Right ventricle myocardium superior (tissue), 1 donor: Measurements from ENCODE around the gene SPATA3. TPM values are rescaled to one million over a fixed set of nuclear protein-coding genes. Genes with fewer than 3 reads are reported as not detected.

ENCODE experiments used
- ATAC-seq: fragments of 200-7000 bp; cut with Tn5 transposase; one replicate; pipeline ENCODE4 v1.9.1; 2020; ENCODE audit warnings: mild to moderate bottlenecking; ENCODE audit not compliant: poor library complexity
- DNase-seq: peaks from one replicate; pipeline ENCODE4 v3.0.0-alpha.2; 2020
- intact Hi-C: fragments of 100-400 bp; cut with DNase I; formaldehyde crosslinking; loops from one replicate; pipeline ENCODE4 v1.11.2; 2022
- long read RNA-seq: library from polyadenylated mRNA; unstranded; transcript quantifications from one replicate; pipeline ENCODE4 v2.0.0, GENCODE V29; 2021
- total RNA-seq: library from RNA; stranded (reverse); fragmentation: NEBNext Ultra II Directional; extraction: Animal tissue kit (Norgen Biotek cat#: 25700); gene quantifications from one replicate; pipeline ENCODE4 v1.2.1, GENCODE V29; 2021
- donor health status: DM: no; HTN: yes; CAD: no; lungs with severe emphysema.

SPATA3 gene
- not detected for total RNA-seq
- long read RNA-seq = 0 reads

GRCh38 chr2:230995821-230996220, at the start of gene SPATA3:
Gene SPATA3, plus strand, starts transcription at chr2:230996121. Its CDS starts 113 bp downstream, at chr2:230996234.
- no peak for ATAC-seq
- intact Hi-C loops = no loop called here
- DNase-seq = no peak

- no peak for ATAC-seq
- intact Hi-C loops = no loop called here
- DNase-seq = peak; percentile 17
Measured at GRCh38 chr2:230946429-230947234, 49.3 kb upstream of the SPATA3 start.

DNA sequence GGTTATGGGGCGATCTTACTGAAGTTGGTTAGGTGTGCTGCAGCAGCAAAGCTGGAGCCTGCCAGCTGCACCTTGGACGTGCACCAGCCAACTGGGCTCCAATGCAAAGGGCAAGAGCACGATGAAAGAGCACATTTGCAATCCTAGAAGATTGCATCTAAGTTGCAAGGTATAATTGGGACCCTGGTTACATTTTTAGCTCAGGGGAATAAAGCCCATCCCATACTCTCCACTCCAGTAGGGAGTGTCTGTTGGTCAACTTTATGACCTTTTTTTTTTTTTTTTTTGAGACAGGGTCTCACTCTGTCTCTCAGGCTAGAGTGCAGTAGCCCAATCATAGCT, 48.7 kb upstream of the SPATA3 start:
- ATAC-seq (no peak), DNase-seq (no peak)
- intact Hi-C loops = no loop called here

DNA sequence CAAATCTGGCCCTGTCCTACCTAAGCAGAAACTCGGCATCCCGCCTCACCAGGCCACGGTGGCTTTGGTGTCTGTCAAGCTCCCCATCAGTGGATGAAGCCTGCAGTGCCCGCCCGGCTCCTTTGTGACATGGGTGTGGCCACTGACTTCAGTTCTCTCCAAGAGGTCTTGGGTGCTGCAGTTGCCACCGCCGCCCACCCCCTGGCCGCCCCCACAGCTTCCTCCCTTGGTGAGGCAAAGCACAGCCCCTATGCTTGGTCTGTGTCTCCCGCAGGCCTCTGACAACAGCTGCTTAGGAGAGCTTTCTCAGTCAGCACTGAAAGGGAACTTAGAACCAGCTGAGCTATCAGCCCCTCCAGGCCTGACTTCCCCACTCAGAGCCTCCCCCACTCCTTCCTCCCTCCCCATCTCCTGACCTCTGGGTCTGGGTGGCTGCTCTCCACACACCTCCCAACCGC, 48.0 kb upstream of the SPATA3 start:
- intact Hi-C loops = no loop called here
- DNase-seq = peak; percentile 40
- ATAC-seq = no peak

DNA sequence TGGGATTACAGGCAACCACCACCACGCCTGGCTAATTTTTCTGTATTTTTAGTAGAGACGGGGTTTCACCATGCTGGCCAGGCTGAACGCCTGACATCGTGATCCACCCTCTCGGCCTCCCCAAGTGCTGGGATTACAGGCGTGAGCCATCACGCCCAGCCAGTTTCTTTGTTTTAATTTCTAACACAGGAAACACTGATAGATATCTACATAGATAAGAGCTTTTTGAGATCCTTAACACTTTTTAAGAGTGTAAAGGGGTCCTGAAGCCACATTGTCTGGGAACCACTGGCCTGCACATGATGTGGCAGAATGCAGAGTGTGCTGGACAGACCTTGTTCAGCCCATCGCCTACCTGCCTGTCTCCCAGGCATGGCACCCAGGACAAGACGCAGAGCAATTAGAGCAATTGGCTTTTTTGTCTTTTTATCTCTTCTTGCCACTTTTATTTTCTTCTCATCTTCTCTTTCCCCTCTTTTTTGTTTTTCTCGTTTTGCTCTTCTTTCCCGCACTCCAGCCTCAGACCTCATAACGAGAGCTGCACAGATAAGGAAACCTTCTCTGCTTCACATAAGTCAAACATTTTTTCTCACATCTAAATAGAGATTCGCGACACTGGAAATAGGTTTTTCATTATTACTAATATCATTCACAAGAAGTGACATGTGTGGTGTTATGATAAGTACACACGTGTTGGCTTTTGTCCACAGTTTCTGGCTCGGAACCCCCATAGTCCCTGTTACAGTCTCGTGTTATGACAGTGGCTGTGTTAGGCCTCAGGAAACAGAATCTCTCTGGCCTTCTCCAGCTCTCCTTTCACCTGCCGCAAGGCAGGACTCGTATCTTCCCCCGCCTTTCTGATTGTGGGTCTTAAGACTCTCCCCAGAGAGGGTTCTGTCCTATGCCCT, 45.7 kb upstream of the SPATA3 start:
- no peak for ATAC-seq
- intact Hi-C loops = no loop called here

GRCh38 chr2:230950874-230951339, 45.0 kb upstream of the SPATA3 start:
- DNase-seq (no peak), ATAC-seq (no peak)
- intact Hi-C loops = no loop called here

More for the DNA sequence above, 45.7 kb upstream of the SPATA3 start:
- DNase-seq = no peak

DNA sequence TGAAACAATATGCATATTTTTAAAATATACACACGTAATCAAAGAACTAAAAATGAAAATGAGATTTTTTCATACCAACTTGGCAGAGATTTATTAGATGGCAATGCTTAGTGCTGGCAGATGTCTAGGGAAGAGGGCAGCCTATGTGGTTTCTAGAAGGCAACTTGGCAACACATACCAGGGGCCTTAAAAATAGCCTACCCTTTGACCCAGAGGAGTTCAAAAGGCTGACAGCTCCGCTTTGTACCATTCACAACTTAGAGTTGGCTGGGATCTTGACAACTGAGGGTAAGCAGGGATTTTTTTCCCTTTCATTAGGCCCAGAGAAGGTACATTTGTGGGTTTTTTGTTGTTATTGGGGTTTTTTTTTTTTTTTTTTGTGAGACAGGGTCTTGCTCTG, 44.5 kb upstream of the SPATA3 start:
- DNase-seq (no peak), ATAC-seq (no peak)
- intact Hi-C loops = no loop called here

- intact Hi-C loops = no loop called here
- no peak for ATAC-seq
- DNase-seq = no peak
Measured at GRCh38 chr2:230952226-230952956, 43.5 kb upstream of the SPATA3 start.

DNA sequence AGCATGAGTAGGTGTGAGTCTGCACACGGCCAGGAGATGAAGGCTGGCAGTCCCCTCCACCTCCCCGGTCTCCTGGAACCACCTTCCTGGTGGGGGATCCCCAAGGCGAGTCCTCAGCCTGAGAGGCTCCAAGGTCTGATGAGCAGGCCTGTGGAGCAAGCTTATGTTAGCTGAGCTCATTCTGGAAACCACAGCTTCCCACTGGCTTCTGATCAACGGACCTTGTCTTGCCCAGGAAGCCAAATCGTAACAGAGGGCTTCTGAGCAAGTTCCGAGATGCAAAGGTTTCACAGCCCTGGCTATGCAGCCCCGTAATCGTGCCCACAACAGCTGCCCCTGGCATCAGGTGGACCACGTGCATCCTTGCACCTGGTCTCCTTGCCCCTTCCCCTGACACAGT, 42.1 kb upstream of the SPATA3 start:
- ATAC-seq (no peak), DNase-seq (no peak)
- intact Hi-C loops = no loop called here

DNA sequence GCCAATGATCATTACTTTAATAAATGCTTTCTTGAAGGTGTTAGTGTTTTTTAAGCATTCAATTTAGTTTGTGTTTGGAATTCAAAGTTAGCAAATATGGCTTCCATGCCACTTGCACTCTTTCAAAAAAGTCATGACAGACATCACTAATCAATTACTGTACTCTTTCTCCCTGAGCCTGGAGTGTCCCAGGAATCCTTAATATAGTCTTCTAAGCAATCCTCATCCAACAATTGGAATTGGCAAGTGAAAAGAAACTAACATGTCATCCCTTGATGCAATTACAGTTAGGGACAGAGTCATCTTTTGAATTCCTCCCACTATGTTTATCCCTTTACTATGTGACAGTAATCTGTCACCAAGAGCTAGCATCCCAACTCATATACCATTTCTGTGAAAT, 41.2 kb upstream of the SPATA3 start:
- DNase-seq (no peak), ATAC-seq (no peak)
- intact Hi-C loops = no loop called here

GRCh38 chr2:230955163-230955737, 40.7 kb upstream of the SPATA3 start:
- ATAC-seq (no peak), DNase-seq (no peak)
- intact Hi-C loops = no loop called here

- peak; percentile 65 for DNase-seq
- peak; percentile 88 for ATAC-seq
- intact Hi-C loops = no loop called here
Measured at GRCh38 chr2:230956827-230957755, 38.8 kb upstream of the SPATA3 start.

DNA sequence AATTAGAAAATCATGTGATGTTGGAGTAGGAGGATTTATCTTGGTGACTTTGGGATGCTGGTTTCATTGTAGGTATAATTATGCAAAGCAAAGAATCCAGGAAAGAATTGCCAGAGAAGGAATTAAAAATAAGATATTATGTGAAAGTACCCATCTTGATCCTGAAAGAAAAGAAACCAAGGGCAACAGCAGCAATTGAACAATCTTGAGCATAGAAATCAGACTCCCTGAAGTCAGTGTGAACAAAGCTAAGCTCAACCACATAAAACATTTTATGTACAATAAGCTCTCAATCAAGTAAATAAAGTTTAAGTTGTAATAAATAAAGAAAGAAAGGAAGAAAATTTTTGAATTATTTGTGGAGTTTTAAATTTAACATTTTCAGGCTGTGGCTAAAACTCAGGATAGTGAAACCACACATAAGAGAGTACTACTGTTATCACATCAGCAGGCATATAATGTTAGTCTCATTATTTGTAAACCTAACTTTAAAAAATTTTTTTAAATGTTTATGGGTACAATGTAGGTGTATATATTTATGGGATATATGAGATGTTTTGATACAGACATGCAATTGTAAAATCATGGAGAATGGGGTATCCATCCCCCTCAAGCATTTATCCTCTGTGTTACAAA, 38.0 kb upstream of the SPATA3 start:
- intact Hi-C loops = no loop called here
- ATAC-seq (no peak), DNase-seq (no peak)

DNA sequence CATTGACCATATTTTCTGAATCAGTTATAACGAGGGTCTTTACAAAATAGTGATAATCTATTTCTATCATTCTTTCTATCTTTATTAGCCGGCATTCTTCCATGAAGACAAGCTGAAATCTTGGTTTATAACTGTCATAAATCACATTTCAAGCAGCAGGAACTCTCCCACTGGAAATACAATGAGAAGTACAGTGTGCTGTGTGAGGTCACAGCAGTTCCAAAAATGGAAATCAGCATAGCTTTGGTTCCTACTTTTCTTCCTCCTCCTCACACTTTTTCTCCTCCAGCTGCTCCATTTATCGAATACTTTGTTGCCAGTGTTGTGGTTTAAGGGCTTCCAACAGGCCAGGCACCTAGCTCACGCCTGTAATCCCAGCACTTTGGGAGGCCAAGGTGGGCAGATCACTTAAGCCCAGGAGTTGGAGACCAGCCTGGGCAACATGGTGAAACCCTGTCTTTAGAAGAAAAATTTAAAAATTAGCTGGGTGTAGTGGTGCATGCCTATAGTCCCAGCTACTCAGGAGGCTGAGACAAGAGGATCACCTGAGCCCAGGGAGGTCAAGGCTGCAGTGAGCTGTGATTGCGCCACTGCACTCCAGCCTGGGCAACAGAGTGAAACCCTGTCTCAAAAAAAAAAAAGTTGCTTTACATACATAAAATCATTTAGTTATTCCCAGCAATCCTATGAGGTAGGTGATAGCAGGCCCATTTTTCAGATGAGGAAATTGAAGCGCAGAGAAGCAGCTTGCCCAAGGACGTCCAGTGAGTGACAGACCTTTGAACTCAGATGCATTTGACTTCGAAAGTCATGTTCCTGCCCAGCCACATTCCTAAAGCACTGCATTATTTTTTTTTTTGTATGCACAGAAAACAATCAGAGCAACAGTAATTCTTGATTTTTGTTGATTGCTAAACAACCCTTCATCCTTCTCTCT, 36.8 kb upstream of the SPATA3 start:
- ATAC-seq = no peak
- intact Hi-C loops = no loop called here
- no peak for DNase-seq

GRCh38 chr2:230960026-230960425, 35.9 kb upstream of the SPATA3 start:
- ATAC-seq (no peak), DNase-seq (no peak)
- intact Hi-C loops = no loop called here

DNA sequence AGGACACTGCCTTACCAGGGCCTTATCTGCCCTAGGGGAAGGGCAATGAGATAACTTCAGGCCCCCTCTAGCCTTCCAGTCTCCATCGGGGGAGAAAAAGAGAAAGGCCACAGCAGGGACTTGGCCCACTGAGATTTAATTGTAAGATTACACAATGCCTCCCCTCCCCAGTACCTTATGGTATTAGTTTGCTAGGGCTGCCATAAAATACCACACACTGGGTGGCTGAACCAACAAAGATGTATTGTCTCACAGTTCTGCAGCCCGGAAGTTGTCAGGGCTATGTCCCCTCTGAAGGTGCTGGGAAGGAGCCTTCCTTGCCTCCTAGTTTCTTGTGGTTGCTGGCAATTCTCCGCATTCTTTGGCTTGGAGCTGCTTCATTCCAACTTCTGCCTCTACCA, 34.8 kb upstream of the SPATA3 start:
- no peak for ATAC-seq
- intact Hi-C loops = no loop called here
- DNase-seq = no peak
